ENCODE data around the gene IMMP2L. TPM values are rescaled to one million over a fixed set of nuclear protein-coding genes. Genes with fewer than 3 reads are reported as not detected.

IMMP2L gene
- total and polyA plus RNA-seq, 2 of the 13 experiments (the other 11 are each of a cell fraction or from before 2014, with no cell fraction given), result 7.8 to 16.9 TPM

DNA sequence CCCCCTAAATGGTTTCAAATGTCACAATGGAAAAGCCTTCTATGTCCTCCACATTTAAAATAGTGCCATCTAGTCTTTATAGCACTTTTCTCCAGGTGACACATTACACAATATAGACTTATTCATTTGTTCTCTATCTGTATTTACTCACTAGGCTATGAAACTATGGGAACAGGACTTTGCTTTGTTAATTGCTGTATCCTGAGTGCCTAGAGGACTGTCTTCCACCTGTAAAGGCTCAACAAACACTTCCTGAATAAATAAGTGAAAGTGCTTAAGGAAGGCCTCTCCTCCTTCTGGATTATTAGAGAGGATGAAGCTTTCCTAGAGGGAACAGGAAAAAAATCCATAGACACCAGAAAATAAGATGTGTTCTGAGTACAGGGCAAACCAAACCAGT lies 868.9 kb downstream of the IMMP2L start:
- in situ Hi-C loops (cut with HindIII; ENCODE audit: extremely low pct_ligation_motif_present, low pct_unique_long_range_greater_than_20kb), result no loop called here
- H4K20me1 ChIP-seq (ENCODE audit: insufficient read depth, low read length), result no peaks in the 10 kb centered on the region
- no peaks in the 10 kb centered on the region for H3K4me1 ChIP-seq (ENCODE audit: insufficient read depth, low read length)
- H3K27ac ChIP-seq (ENCODE audit: extremely low read length, insufficient read depth, low read length), result no peak overlapping the region
- H3K79me2 ChIP-seq (ENCODE audit: insufficient read depth, low read length), result no peaks in the 10 kb centered on the region
- CTCF ChIA-PET (ENCODE audit: low intra/inter-chr PET ratio, low total read pairs), result no interaction called here
- no peak overlapping the region for H3K4me2 ChIP-seq (ENCODE audit: low read depth, low read length)
- no peaks in the 10 kb centered on the region for H3K27me3 ChIP-seq (ENCODE audit: control insufficient read depth in 1 of 2, insufficient read depth in 2 of 2, low read length in 2 of 2)
- no peaks in the 10 kb centered on the region for H3K9me3 ChIP-seq (ENCODE audit: low read length)
- intact Hi-C loops (cut with micrococcal nuclease; ENCODE audit: unreplicated experiment), result no loop called here
- H2AFZ ChIP-seq (ENCODE audit: low read length), result no peak overlapping the region
- TF ChIP-seq, protein P1, sequence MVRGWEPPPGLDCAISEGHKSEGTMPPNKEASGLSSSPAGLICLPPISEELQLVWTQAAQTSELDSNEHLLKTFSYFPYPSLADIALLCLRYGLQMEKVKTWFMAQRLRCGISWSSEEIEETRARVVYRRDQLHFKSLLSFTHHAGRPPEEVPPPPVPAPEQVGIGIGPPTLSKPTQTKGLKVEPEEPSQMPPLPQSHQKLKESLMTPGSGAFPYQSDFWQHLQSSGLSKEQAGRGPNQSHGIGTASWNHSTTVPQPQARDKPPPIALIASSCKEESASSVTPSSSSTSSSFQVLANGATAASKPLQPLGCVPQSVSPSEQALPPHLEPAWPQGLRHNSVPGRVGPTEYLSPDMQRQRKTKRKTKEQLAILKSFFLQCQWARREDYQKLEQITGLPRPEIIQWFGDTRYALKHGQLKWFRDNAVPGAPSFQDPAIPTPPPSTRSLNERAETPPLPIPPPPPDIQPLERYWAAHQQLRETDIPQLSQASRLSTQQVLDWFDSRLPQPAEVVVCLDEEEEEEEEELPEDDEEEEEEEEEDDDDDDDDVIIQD (CRISPR knock-in tag; IDR thresholded peaks at IDR 0.05; ENCODE audit: low read depth), result no peak
- no peak for TF ChIP-seq TSC22D2 (CRISPR knock-in tag; IDR thresholded peaks at IDR 0.05; ENCODE audit: borderline replicate concordance)
- no peak for TF ChIP-seq ZNF577 (CRISPR knock-in tag; IDR thresholded peaks at IDR 0.05; ENCODE audit: borderline replicate concordance, low read depth)
- TF ChIP-seq NFATC3 (CRISPR knock-in tag; IDR thresholded peaks at IDR 0.05), result no peak
- no peak for TF ChIP-seq NFRKB (IDR thresholded peaks at IDR 0.05)
- TF ChIP-seq TCF7L2 (IDR thresholded peaks at IDR 0.05; ENCODE audit: low read depth, low read length), result no peak
- no peak for TF ChIP-seq SAP130 (CRISPR knock-in tag; IDR thresholded peaks at IDR 0.05; ENCODE audit: low read depth)
- no peak for TF ChIP-seq ZNF558 (CRISPR knock-in tag; IDR thresholded peaks at IDR 0.05; ENCODE audit: borderline replicate concordance)
- TF ChIP-seq, protein P2, sequence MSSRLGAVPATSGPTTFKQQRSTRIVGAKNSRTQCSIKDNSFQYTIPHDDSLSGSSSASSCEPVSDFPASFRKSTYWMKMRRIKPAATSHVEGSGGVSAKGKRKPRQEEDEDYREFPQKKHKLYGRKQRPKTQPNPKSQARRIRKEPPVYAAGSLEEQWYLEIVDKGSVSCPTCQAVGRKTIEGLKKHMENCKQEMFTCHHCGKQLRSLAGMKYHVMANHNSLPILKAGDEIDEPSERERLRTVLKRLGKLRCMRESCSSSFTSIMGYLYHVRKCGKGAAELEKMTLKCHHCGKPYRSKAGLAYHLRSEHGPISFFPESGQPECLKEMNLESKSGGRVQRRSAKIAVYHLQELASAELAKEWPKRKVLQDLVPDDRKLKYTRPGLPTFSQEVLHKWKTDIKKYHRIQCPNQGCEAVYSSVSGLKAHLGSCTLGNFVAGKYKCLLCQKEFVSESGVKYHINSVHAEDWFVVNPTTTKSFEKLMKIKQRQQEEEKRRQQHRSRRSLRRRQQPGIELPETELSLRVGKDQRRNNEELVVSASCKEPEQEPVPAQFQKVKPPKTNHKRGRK (CRISPR knock-in tag; IDR thresholded peaks at IDR 0.05), result no peak
- no peak for TF ChIP-seq FOXA3 (CRISPR knock-in tag; IDR thresholded peaks at IDR 0.05)
- TF ChIP-seq HHEX (CRISPR knock-in tag; IDR thresholded peaks at IDR 0.05), result no peak
- DNase-seq (ENCODE audit: low spot score) (no peak), ATAC-seq (no peak), FAIRE-seq (no peak)
- no peak overlapping the region for H3K4me3 ChIP-seq (replicated peaks in 1 of 3; ENCODE audit: insufficient read depth in 1 of 3, low read depth in 2 of 3, low read length in 3 of 3)
- H3K9ac ChIP-seq (ENCODE audit: insufficient read depth, low read depth, low read length), result no peak overlapping the region
- H3K36me3 ChIP-seq (replicated peaks in 1 of 2; ENCODE audit: control insufficient read depth in 1 of 2, insufficient read depth in 2 of 2, low read length in 2 of 2), result no peaks in the 10 kb centered on the region
- BruUV-seq (replicated peaks), result no TSS peak
- POLR2A ChIA-PET, result no interaction called here

Measured in HepG2 (cell line).